ENCODE measurements around the gene CPPED1.

CPPED1 gene

DNA sequence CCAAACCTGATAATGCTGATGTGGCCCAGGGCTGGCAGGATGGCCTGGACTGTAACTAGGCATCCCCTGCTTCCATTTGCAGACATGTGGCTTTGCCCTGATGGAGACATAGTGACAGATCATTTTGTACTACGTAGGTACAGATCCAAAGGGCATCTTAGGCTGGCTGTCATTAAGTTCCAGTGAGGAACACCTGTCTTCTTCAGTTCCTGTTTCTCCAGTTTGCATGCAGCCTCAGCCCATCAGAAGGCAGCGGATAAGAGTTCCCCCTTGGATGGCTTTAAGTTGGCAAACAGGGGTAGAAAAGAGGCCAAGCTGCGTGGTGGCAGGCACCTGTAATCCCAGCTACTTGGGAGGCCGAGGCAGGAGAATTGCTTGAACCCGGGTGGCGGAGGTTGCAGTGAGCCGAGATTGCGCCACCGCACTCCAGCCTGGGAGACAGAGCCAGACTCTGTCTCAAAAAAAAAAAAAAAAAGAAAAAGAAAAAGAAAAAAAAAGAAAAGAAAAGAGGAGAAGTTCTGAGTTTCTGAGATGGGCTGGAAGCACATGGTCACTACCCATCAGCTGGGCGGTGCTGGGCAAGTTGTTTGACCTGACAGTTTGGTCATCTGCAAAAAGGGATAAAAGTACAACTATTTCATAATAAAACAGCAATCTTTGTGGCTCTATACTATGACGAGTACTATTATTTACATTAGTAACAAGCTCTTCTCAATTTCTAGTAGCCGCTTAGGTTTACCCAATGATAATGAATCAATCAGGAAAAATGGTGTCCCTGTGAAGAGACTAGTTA is 42.7 kb downstream of the CPPED1 start:
- H3K4me3 ChIP-seq (ENCODE audit: low read depth, low read length): no peak overlapping the region
- DNase-seq (ENCODE audit: low read depth): no peak
- TF ChIP-seq, protein P1, sequence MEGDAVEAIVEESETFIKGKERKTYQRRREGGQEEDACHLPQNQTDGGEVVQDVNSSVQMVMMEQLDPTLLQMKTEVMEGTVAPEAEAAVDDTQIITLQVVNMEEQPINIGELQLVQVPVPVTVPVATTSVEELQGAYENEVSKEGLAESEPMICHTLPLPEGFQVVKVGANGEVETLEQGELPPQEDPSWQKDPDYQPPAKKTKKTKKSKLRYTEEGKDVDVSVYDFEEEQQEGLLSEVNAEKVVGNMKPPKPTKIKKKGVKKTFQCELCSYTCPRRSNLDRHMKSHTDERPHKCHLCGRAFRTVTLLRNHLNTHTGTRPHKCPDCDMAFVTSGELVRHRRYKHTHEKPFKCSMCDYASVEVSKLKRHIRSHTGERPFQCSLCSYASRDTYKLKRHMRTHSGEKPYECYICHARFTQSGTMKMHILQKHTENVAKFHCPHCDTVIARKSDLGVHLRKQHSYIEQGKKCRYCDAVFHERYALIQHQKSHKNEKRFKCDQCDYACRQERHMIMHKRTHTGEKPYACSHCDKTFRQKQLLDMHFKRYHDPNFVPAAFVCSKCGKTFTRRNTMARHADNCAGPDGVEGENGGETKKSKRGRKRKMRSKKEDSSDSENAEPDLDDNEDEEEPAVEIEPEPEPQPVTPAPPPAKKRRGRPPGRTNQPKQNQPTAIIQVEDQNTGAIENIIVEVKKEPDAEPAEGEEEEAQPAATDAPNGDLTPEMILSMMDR (IDR thresholded peaks at IDR 0.05; ENCODE audit: low read depth, low read length): no peak
- TF ChIP-seq, protein P2, sequence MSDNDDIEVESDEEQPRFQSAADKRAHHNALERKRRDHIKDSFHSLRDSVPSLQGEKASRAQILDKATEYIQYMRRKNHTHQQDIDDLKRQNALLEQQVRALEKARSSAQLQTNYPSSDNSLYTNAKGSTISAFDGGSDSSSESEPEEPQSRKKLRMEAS (IDR thresholded peaks at IDR 0.05; ENCODE audit: low read depth, low read length): no peak

DNA sequence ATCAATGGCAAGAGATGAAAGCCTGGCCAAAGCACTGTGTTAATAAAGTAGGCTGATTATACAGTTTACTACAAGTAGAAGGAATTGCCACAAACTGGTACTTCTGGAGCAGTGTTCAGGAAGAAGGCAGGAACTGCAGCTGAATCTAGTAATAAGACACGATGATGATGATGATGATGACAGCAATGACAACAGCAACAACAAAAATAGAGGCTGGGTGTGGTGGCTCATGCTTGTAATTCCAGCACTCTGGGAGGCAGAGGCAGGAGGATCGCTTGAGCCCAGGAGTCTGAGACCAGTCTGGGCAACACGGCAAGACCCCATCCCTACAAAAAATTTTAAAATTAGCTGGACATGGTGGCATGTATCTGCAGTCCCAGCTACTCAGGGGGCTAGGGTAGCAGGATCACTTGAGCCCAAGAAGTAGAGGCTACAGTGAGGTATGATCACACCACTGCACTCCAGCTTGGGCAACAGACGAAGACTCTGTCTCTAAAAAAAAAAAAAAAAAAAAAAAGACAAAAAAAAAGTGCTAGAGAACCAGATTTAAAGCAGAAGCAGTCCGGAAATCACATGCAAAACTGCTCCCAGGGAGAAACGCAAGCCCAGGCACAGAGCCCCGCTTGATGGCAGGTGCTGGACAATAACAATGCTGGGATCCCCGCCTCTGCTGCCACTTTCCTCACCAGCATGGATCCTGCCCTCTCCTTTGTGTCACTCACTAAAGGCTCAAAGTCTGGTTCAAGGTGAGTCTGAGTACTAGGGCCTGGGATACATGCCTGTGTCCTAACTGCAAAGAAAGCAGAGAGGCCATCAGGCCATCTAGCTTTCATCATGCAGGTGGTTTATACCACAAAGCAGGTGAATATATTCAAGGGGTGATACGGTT is 44.8 kb downstream of the CPPED1 start:
- no peak overlapping the region for H3K4me3 ChIP-seq (ENCODE audit: low read depth, low read length)
- no peak for DNase-seq (ENCODE audit: low read depth)
- TF ChIP-seq POLR2A (IDR thresholded peaks at IDR 0.05; ENCODE audit: extremely low read depth, insufficient read length): no peak
- TF ChIP-seq, protein P2 (IDR thresholded peaks at IDR 0.05; ENCODE audit: low read depth, low read length): no peak
- TF ChIP-seq MYC (IDR thresholded peaks at IDR 0.05; ENCODE audit: low read depth, low read length): no peak
- TF ChIP-seq, protein P1 (IDR thresholded peaks at IDR 0.05; ENCODE audit: low read depth, low read length): no peak

DNA sequence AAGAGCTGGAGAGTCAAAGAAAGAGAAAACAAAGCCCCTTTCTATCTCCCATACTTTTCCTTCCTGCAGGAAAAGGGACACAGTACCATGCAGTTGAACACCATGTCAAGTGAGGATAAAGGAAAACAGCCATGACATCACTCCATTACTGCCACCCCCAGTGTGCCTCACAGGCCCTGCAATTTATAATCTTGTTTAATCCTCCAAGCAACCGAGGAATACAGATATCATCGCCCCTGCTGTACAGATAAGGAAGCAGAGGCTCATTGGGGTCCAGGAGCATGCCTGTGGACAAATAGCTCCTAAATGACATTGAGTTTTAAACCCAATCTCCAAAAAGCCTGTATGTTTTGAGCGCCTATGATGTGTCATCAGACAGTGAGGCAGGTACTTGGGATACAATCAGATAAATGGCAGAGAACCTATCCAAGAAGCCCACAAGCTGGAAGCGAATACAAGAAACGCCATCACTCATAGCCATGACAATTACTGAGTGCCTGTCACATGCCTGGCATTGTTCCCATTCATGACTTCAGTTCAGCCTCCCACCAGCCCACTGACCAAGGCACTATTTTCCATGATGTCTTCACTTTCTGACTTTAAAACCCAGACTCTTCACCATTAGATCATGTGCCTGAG is 45.5 kb downstream of the CPPED1 start:
- no peak for DNase-seq (ENCODE audit: low read depth)
- no peak overlapping the region for H3K4me3 ChIP-seq (ENCODE audit: low read depth, low read length)
- no peak for TF ChIP-seq POLR2A (IDR thresholded peaks at IDR 0.05; ENCODE audit: extremely low read depth, insufficient read length)
- TF ChIP-seq, protein P1 (IDR thresholded peaks at IDR 0.05; ENCODE audit: low read depth, low read length): no peak
- no peak for TF ChIP-seq MYC (IDR thresholded peaks at IDR 0.05; ENCODE audit: low read depth, low read length)
- TF ChIP-seq, protein P2 (IDR thresholded peaks at IDR 0.05; ENCODE audit: low read depth, low read length): no peak

DNA sequence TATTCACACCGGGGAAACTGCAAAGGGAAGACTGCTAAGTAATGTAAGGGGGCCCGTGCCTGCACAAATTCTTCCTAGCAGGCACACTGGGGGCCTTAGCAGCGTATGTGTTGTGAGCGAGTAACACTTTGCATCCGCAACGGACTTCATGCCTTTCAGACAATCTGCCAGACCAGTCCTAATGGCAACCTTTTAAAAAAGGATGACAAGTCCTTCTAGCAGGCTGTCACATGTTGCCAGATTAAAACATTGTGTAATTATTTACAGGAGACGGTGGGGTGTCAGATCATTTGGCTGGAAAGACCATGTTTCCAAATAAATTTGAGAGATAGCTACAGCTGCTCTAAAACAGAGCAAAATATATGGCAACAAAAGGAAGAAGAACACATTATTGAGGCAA is 46.1 kb downstream of the CPPED1 start:
- no peak for DNase-seq (ENCODE audit: low read depth)
- H3K4me3 ChIP-seq (ENCODE audit: low read depth, low read length): no peak overlapping the region
- no peak for TF ChIP-seq POLR2A (IDR thresholded peaks at IDR 0.05; ENCODE audit: extremely low read depth, insufficient read length)
- TF ChIP-seq, protein P2 (IDR thresholded peaks at IDR 0.05; ENCODE audit: low read depth, low read length): no peak
- TF ChIP-seq, protein P1 (IDR thresholded peaks at IDR 0.05; ENCODE audit: low read depth, low read length): no peak
- no peak for TF ChIP-seq MYC (IDR thresholded peaks at IDR 0.05; ENCODE audit: low read depth, low read length)

DNA sequence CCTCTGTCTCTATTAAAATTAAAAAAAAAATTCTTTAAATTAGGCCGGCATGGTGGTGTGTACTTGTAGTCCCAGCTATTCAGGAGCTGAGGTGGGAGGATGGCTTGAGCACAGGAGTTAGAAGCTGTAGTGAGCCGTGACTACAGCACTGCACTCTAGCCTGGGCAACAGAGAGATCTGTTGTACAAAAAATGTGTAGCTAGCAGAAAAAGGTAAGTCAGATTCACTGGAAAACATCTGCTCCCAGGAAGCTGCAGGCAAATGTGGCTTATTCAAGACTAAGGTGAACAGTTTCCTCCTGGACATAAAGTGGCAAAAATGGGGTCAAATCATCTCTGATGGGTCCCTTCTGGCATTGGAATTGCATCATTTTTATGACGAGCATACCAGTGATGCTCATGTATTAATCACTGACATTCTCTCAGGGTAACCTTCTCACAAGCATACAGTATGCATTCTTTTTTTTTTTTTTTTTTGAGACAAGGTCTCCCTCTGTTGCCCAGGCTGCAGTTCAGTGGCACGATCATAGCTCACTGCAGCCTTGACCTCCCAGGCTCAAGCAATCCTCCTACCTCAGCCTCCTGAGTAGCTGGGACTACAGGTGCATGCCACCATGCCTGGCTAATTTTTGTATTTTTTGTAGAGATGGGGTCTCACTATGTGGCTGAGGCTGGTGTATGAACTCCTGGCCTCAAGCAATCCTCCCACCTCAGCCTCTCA is 48.7 kb downstream of the CPPED1 start:
- H3K4me3 ChIP-seq (ENCODE audit: low read depth, low read length): no peak overlapping the region
- DNase-seq (ENCODE audit: low read depth): no peak
- TF ChIP-seq POLR2A (IDR thresholded peaks at IDR 0.05; ENCODE audit: extremely low read depth, insufficient read length) (no peak), MYC (IDR thresholded peaks at IDR 0.05; ENCODE audit: low read depth, low read length) (no peak)
- TF ChIP-seq, protein P1 (IDR thresholded peaks at IDR 0.05; ENCODE audit: low read depth, low read length): no peak
- TF ChIP-seq, protein P2 (IDR thresholded peaks at IDR 0.05; ENCODE audit: low read depth, low read length): no peak
